ENCODE measurements around the gene KCTD16. TPM values are rescaled to one million over a fixed set of nuclear protein-coding genes. Genes with fewer than 3 reads are reported as not detected.

KCTD16 gene
- polyA plus RNA-seq, 1 of the 3 experiments (the other 2 are of a cell fraction) = 0.03 TPM

- TF ChIP-seq REST (IDR thresholded peaks at IDR 0.05; ENCODE audit: low read depth, low read length) = no peak
Observed at GRCh38 chr5:144122641-144123040, 48.0 kb upstream of the KCTD16 start (continued).

- no peaks in the 10 kb centered on the region for H3K9me3 ChIP-seq
- no peak overlapping the region for H3K4me2 ChIP-seq
- ChIA-PET POLR2A (no interaction called here), CTCF (no interaction called here)
- no peak overlapping the region for H2AFZ ChIP-seq (ENCODE audit: low read depth)
- H3K4me3 ChIP-seq (ENCODE audit: low read depth in 2 of 2, low read length in 1 of 2) = no peak overlapping the region
- no peaks in the 10 kb centered on the region for H3K79me2 ChIP-seq (ENCODE audit: insufficient read depth)
- no peaks in the 10 kb centered on the region for H3K9me2 ChIP-seq
- no peak overlapping the region for H3K9ac ChIP-seq
- WGBS (ENCODE audit: low lambda C conversion rate) = 84% methylated on average over 4 of the region's 4 CpGs
- no peak for DNase-seq
- TF ChIP-seq POLR2AphosphoS5 (IDR thresholded peaks at IDR 0.05; ENCODE audit: low read depth, low read length) (no peak), EZH2phosphoT487 (IDR thresholded peaks at IDR 0.05; ENCODE audit: borderline replicate concordance, low read depth) (no peak), TAF1 (IDR thresholded peaks at IDR 0.05; ENCODE audit: borderline replicate concordance, low read depth, low read length) (no peak), RCOR1 (IDR thresholded peaks at IDR 0.05; ENCODE audit: low read length) (no peak)
- no peaks in the 10 kb centered on the region for H3K36me3 ChIP-seq (replicated peaks in 1 of 2; ENCODE audit: control insufficient read depth in 1 of 2, insufficient read depth in 2 of 2, low read length in 1 of 2)
- H3K4me1 ChIP-seq (ENCODE audit: control insufficient read depth in 1 of 2, insufficient read depth in 2 of 2, low read depth in 1 of 2, low read length in 1 of 2) = peaks cover 4 to 9% of the 10 kb centered on the region in 2 experiments; a peak in 3 of 4 replicates
- H3K27me3 ChIP-seq (ENCODE audit: insufficient read depth) = no peaks in the 10 kb centered on the region
- H3F3A ChIP-seq (replicated peaks; ENCODE audit: insufficient read depth) = peaks cover 5% of the 10 kb centered on the region
- H4K20me1 ChIP-seq (ENCODE audit: insufficient read depth) = no peaks in the 10 kb centered on the region
- H3K27ac ChIP-seq (ENCODE audit: low read depth in 2 of 2, low read length in 1 of 2) = no peak overlapping the region
Observed at GRCh38 chr5:144125163-144125726, 45.4 kb upstream of the KCTD16 start.

GRCh38 chr5:144126707-144127106 lies 44.0 kb upstream of the KCTD16 start:
- H3K9me2 ChIP-seq = no peaks in the 10 kb centered on the region
- no peak overlapping the region for H3K4me2 ChIP-seq
- H3K4me3 ChIP-seq (ENCODE audit: low read depth in 2 of 2, low read length in 1 of 2) = no peak overlapping the region
- no peaks in the 10 kb centered on the region for H3K36me3 ChIP-seq (replicated peaks in 1 of 2; ENCODE audit: control insufficient read depth in 1 of 2, insufficient read depth in 2 of 2, low read length in 1 of 2)
- peaks cover 5% of the 10 kb centered on the region for H3F3A ChIP-seq (replicated peaks; ENCODE audit: insufficient read depth)
- DNase-seq = no peak
- peaks cover 4 to 9% of the 10 kb centered on the region in 2 experiments; a peak in 3 of 4 replicates for H3K4me1 ChIP-seq (ENCODE audit: control insufficient read depth in 1 of 2, insufficient read depth in 2 of 2, low read depth in 1 of 2, low read length in 1 of 2)
- H3K27me3 ChIP-seq (ENCODE audit: insufficient read depth) = no peaks in the 10 kb centered on the region
- POLR2A ChIA-PET = no interaction called here
- H3K79me2 ChIP-seq (ENCODE audit: insufficient read depth) = no peaks in the 10 kb centered on the region
- no peaks in the 10 kb centered on the region for H3K9me3 ChIP-seq
- no peak overlapping the region for H3K27ac ChIP-seq (ENCODE audit: low read depth in 2 of 2, low read length in 1 of 2)
- 49% methylated on average over 3 of the region's 4 CpGs for WGBS (ENCODE audit: low lambda C conversion rate)
- TF ChIP-seq GATA2 (CRISPR knock-in tag; IDR thresholded peaks at IDR 0.05) = peak; percentile 34; the same call in 1 of the 2 replicates
- no peak for TF ChIP-seq MEF2A (IDR thresholded peaks at IDR 0.05; ENCODE audit: borderline replicate concordance, low read depth)
- H2AFZ ChIP-seq (ENCODE audit: low read depth) = no peak overlapping the region
- CTCF ChIA-PET = interaction anchor here (0.9 to 2.5 kb wide), 3 partner anchors 14 to 723 kb away, joined by 3 to 7 read pairs (median 4); partner anchors contain the start of gene NR3C1
- no peak overlapping the region for H3K9ac ChIP-seq
- no peaks in the 10 kb centered on the region for H4K20me1 ChIP-seq (ENCODE audit: insufficient read depth)

Data from SK-N-SH (cell line).